Testis (tissue), 3 donors: ENCODE data around the gene PLCB1. TPM values are rescaled to one million over a fixed set of nuclear protein-coding genes. Genes with fewer than 3 reads are reported as not detected.

ENCODE experiments used
- DNase-seq: peaks from one replicate; pipeline ENCODE4 v3.0.0-alpha.2; 2019
- H3K27ac ChIP-seq, 2 donors: fragments of 200-600 bp; sonication (generic); one replicate each; pipeline ENCODE4 v1.5.1; 2019
- H3K27me3 ChIP-seq: fragments of 200-600 bp; sonication (generic); one replicate; pipeline ENCODE4 v1.5.1; 2019
- H3K36me3 ChIP-seq: fragments of 200-600 bp; sonication (generic); one replicate; pipeline ENCODE4 v1.5.1; 2017; ENCODE audit warnings: low read depth; ENCODE audit errors: missing control alignments
- H3K4me1 ChIP-seq: fragments of 200-600 bp; sonication (generic); one replicate; pipeline ENCODE4 v1.5.1; 2019
- H3K4me3 ChIP-seq, 2 donors: fragments of 200-600 bp; sonication (generic); one replicate each; pipeline ENCODE4 v1.5.1; 2017 to 2019
- H3K9me3 ChIP-seq: fragments of 200-600 bp; sonication (generic); one replicate; pipeline ENCODE4 v1.5.1; 2017
- POLR2A ChIP-seq: fragments of 450-650 bp; IDR thresholded peaks from one replicate; pipeline ENCODE4 v1.6.1; 2017; ENCODE audit warnings: antibody characterized with exemption, mild to moderate bottlenecking, moderate library complexity
- WGBS, 2 donors: methylation state at CpG; one replicate each; pipeline ENCODE4 v1.1.5; 2018; 5-methylcytosine and 5-hydroxymethylcytosine counted together
- intact Hi-C: fragments of 100-400 bp; cut with DNase I; formaldehyde crosslinking; loops from one replicate; pipeline ENCODE4 v1.15.1; 2023; ENCODE audit warnings: low total_unique reads
- polyA plus RNA-seq: library from polyadenylated mRNA; stranded (reverse); fragments of 350-450 nt; fragmentation: Illumina TruSeq; extraction: RNeasy Lipid Tissue Mini Kit (QIAGEN cat#74804); gene quantifications from one replicate; pipeline ENCODE4 v1.2.3, GENCODE V29; 2014; ENCODE audit warnings: low read depth, low replicate concordance; ENCODE audit not compliant: insufficient read depth
- total RNA-seq, 2 donors: library from RNA; depleted of rRNA; stranded (reverse); fragments of >200 nt; gene quantifications; one replicate each; pipeline ENCODE4 v1.2.3, GENCODE V29; 2016
- TF ChIP-seq, protein P1 (sequence below), 3 experiments: fragments of 450-650 bp in 2 of 3; fragments of 200-600 bp in 1 of 3; sonication (generic) in 1 of 3; IDR thresholded peaks; one replicate each; pipeline ENCODE4 v1.5.1; 2016 to 2019; ENCODE audit warnings: antibody characterized with exemption in 3 of 3, mild to moderate bottlenecking in 2 of 3, moderate library complexity in 1 of 3

Gene PLCB1
- total and polyA plus RNA-seq, 3 donors from 2014 or later = 3.1 to 9.8 (median 8.2) TPM

DNA sequence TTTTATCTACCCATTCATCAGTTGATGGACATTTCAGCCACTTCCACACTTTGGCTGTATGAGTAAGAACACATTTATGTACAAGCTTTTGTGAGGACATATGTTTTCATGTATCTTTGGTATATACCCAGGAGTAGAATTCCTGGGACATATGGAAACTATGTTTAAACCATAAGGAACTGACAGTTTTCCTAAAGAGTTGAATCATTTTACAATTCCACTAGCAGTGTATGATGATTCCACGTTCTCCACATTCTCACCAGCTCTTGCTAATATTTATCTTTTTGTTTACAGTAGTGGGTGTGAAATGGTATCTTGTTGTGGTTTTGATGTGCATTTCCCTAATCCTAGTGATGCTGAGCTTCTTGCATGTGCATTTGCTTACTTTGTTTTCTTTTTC, 338.1 kb downstream of the PLCB1 start:
- Histone ChIP-seq H3K9me3 (no peaks in the 10 kb centered on the region), H3K4me1 (no peaks in the 10 kb centered on the region), H3K27me3 (no peaks in the 10 kb centered on the region), H3K4me3 (no peak overlapping the region), H3K36me3 (no peaks in the 10 kb centered on the region), H3K27ac (no peak overlapping the region)
- intact Hi-C loops = no loop called here
- no peak for TF ChIP-seq POLR2A
- TF ChIP-seq, protein P1, sequence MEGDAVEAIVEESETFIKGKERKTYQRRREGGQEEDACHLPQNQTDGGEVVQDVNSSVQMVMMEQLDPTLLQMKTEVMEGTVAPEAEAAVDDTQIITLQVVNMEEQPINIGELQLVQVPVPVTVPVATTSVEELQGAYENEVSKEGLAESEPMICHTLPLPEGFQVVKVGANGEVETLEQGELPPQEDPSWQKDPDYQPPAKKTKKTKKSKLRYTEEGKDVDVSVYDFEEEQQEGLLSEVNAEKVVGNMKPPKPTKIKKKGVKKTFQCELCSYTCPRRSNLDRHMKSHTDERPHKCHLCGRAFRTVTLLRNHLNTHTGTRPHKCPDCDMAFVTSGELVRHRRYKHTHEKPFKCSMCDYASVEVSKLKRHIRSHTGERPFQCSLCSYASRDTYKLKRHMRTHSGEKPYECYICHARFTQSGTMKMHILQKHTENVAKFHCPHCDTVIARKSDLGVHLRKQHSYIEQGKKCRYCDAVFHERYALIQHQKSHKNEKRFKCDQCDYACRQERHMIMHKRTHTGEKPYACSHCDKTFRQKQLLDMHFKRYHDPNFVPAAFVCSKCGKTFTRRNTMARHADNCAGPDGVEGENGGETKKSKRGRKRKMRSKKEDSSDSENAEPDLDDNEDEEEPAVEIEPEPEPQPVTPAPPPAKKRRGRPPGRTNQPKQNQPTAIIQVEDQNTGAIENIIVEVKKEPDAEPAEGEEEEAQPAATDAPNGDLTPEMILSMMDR (IDR thresholded peaks at IDR 0.05) = no peak
- DNase-seq = no peak
- WGBS, 2 donors = 91 to 96% methylated on average over 1 of the region's 1 CpG

DNA sequence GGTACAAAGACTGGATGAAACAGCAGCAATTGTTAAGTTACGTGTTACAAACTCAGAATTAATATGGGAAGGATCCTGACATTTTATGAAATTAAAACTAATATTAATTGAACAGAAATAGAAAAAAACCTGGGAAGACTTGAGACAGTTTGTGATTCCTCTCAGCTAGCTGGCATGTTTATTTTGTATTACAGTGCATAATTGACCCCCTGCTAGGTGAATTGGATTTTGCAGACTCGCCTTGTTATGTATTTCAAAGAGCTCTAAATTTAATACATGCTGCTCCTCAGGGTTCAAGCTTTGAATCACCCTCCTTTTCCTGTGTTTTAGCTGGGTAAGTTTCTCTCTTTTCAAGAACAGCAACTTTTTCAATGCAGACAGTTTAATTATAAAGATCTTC, 339.4 kb downstream of the PLCB1 start:
- 92 to 93% methylated on average over 2 of the region's 2 CpGs for WGBS, 2 donors
- Histone ChIP-seq H3K4me1 (no peaks in the 10 kb centered on the region), H3K9me3 (no peaks in the 10 kb centered on the region), H3K27ac (no peak overlapping the region), H3K4me3 (no peak overlapping the region), H3K36me3 (no peaks in the 10 kb centered on the region), H3K27me3 (no peaks in the 10 kb centered on the region)
- DNase-seq = no peak
- TF ChIP-seq, protein P1 (IDR thresholded peaks at IDR 0.05) = no peak
- TF ChIP-seq POLR2A = no peak
- intact Hi-C loops = no loop called here

DNA sequence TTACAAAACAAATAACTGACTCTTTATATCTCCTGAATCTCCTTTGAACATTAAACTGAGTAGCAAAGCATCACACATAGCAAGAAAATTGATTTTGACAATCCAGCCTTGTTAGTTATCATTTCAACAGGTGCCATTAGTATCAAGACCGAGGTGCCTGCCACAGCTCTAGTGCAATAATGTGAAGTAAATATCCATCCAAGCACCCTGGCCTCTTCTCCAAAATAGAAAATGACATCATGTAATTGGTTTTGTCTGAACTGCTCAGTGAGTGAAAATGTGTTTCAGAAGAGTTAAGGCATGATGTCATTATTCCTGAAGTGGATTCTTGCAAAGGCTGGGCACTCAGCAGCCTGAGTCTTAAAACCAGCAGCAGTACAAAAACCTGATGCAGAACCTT, 341.4 kb downstream of the PLCB1 start:
- H3K36me3 ChIP-seq = no peaks in the 10 kb centered on the region
- H3K4me3 ChIP-seq = no peak overlapping the region
- intact Hi-C loops = no loop called here
- H3K4me1 ChIP-seq = no peaks in the 10 kb centered on the region
- no peak overlapping the region for H3K27ac ChIP-seq
- no peaks in the 10 kb centered on the region for H3K27me3 ChIP-seq
- DNase-seq = no peak
- WGBS, 2 donors = 81 to 83% methylated on average over 1 of the region's 1 CpG
- no peaks in the 10 kb centered on the region for H3K9me3 ChIP-seq
- TF ChIP-seq POLR2A = no peak
- TF ChIP-seq, protein P1 (IDR thresholded peaks at IDR 0.05) = no peak

DNA sequence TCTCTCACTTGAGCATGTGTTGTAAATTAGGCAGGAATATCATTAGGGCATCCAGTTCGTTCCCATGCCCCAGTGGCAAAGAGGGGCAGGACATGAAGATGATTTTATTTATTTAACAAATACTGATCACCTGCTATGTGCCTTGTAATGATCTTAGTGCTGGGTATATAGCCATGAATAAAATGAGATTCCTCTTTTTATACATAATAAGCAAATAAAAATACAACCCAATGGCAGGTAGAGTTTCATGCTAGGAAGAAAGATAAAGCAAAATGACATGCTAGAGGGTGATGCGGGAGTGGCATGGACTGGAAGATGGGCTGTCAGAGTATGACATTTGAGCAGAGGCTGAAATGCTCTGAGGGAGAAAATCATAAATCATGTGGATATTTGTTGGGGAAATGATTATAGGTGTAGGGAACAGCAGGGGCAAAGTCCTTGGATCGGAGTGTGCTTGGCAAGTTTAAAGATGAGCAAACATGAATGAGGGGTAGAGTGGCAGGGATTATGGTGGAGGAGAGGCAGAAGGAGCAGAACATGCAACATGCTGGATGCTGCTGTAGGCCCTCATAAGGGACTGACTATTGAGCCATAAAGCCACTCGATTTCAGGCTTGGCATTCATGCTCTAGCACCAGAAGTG, 342.1 kb downstream of the PLCB1 start:
- H3K27me3 ChIP-seq = no peaks in the 10 kb centered on the region
- no peak for DNase-seq
- TF ChIP-seq POLR2A = no peak
- TF ChIP-seq, protein P1 (IDR thresholded peaks at IDR 0.05) = no peak
- H3K27ac ChIP-seq = no peak overlapping the region
- no peaks in the 10 kb centered on the region for H3K9me3 ChIP-seq
- H3K4me1 ChIP-seq = no peaks in the 10 kb centered on the region
- no peaks in the 10 kb centered on the region for H3K36me3 ChIP-seq
- 89 to 94% methylated on average over 4 of the region's 4 CpGs for WGBS, 2 donors
- H3K4me3 ChIP-seq = no peak overlapping the region
- intact Hi-C loops = no loop called here

DNA sequence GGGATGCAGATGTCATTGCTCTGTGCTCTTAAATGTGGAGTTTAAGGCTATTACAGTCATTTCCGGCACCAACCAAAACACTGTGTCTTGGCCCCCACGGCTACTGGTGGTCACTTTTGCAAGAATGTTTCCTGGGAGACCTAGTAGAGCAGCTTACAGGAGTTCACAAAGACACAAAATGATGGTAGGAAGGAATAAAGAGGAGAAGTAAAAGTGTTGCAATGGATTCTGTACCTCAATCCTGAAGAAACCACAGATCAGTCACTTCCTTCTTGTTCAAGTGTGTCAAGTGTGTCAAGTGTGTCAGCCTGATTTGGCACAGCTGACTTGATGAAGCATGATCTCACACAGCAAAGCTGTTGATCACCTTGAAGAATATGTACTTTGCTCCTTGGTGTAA, 344.0 kb downstream of the PLCB1 start:
- 87 to 95% methylated on average over 2 of the region's 2 CpGs for WGBS, 2 donors
- Histone ChIP-seq H3K4me1 (no peaks in the 10 kb centered on the region), H3K4me3 (no peak overlapping the region), H3K27me3 (no peaks in the 10 kb centered on the region), H3K36me3 (no peaks in the 10 kb centered on the region), H3K9me3 (no peaks in the 10 kb centered on the region), H3K27ac (no peak overlapping the region)
- TF ChIP-seq POLR2A = no peak
- TF ChIP-seq, protein P1 (IDR thresholded peaks at IDR 0.05) = no peak
- no peak for DNase-seq
- intact Hi-C loops = no loop called here
